HG02981 (cell line): ENCODE data around the gene MPG.

Experiments
- ATAC-seq: cut with Tn5 transposase; IDR thresholded peaks from one replicate; pipeline ENCODE4 v1.9.1; 2021; ENCODE audit warnings: mild to moderate bottlenecking, moderate library complexity; ENCODE audit not compliant: unreplicated experiment

MPG gene

GRCh38 chr16:83060-83603, 5.1 kb downstream of the MPG start:
- no peak for ATAC-seq

DNA sequence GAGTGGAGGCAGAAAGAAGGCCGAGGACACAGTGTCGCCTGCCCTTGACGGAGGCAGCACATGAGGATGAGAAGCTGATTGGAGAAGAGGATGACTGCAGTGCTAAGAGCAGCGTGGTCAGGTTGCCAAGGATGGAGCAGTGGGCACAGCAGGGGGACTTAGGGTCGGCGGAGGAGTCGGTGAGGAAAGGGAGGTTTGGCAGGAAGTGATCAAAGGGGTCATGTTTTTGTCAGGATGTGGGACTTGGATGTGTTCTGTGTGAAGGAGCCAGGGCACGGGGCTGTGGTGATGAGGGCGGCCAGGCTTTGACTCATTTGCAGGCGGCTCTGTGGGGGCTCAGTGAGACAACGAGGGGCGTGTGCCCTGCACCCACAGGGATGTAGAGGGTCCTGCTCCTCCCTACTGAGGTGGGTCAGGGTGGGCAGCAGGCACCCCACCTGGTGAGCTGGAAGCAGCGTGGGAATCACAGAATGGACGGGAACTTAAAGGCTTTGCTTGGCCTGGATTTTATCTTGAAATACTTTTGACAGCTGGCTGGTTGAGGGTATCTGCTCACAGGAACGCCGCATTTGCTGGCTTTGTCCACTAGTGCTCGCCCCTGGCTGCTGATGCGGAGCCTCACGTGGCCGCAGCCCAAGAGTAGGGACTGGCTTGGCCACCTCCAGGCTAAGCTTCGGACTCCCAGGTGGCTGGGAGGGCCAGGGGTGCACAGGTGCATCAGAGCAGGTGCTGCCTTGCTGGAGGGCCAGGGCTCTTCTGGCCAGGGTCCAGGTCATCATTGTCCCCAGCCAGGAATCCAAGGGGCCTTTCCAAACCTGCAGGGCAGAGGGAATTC, 6.0 kb downstream of the MPG start:
- no peak for ATAC-seq

GRCh38 chr16:84718-85406, 6.8 kb downstream of the MPG start:
- peak; percentile 58 for ATAC-seq

DNA sequence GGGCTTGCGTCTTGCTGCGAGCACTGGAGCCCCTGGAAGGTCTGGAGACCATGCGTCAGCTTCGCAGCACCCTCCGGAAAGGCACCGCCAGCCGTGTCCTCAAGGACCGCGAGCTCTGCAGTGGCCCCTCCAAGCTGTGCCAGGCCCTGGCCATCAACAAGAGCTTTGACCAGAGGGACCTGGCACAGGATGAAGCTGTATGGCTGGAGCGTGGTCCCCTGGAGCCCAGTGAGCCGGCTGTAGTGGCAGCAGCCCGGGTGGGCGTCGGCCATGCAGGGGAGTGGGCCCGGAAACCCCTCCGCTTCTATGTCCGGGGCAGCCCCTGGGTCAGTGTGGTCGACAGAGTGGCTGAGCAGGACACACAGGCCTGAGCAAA, 7.4 kb downstream of the MPG start:
- no peak for ATAC-seq

DNA sequence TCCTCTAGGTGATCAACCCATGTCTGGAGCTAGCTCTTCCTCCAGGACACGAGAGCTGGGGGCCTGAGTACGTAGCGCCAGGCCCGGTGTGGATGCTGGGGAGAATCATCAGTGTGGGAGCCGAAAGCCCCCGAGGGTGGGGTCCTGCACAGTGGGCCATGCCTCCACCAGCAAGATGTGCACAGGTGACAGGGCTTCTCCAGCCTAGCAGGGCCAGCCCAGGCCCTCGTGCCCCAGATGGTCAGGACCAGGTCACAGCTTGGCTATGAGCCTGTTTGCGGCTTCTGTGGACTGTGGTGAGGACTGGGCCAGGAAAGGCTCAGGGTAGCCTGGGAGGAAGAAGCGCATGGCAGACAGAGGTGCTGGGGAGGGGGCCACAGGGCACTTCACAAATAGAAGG, 7.8 kb downstream of the MPG start:
- no peak for ATAC-seq

- no peak for ATAC-seq
These were observed 8.5 kb downstream of the MPG start for GRCh38 chr16:86483-86952.

DNA sequence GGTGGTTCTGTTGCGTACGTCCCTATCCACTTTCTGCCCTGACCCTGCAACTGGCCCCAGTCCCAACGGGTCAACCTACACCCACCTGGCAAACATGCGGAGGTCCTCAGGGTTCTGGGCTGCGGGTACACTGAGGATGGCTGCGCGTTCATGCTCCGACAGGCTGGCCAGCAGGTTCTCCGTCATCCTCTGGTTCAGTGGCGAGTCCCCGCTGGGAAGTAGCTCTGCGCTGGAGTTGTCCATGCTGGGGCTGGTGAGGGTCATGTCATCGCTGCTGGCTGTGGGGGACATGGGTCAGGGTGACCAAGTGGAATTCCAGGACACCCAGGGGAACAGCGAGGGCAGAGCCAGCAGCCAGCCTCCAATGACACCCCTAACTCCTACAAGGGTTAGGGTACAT, 10.6 kb downstream of the MPG start:
- no peak for ATAC-seq

- ATAC-seq, result no peak
These were observed 11.6 kb downstream of the MPG start for GRCh38 chr16:89391-90302.

GRCh38 chr16:91484-91883, 13.5 kb downstream of the MPG start:
- ATAC-seq, result no peak

GRCh38 chr16:92431-93339, 14.7 kb downstream of the MPG start:
- no peak for ATAC-seq

- no peak for ATAC-seq
These were observed 16.9 kb downstream of the MPG start for GRCh38 chr16:94918-95265.

DNA sequence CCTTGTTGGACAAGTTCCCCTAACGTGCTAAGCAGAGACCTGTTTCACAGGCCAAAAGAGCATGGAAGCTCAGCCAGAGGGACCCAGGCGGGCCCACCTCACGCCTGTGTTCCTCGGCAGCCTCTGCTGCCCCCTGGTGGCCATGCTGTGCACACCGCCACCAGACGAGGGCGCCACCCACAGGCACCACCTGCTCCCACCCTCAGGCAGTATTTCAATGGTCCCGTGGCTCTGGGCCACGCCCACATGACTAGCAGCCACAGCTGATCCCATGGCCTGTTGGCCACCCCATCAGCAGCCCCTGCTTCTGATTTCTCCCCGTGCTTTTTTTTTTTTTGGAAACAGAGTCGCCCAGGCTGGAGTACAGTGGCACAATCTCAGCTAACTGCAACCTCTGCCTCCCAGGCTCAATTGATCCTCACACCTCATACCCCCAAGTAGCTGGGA, 18.9 kb downstream of the MPG start:
- ATAC-seq, result peak; percentile 84

GRCh38 chr16:97822-98221, 19.8 kb downstream of the MPG start:
- ATAC-seq, result no peak

DNA sequence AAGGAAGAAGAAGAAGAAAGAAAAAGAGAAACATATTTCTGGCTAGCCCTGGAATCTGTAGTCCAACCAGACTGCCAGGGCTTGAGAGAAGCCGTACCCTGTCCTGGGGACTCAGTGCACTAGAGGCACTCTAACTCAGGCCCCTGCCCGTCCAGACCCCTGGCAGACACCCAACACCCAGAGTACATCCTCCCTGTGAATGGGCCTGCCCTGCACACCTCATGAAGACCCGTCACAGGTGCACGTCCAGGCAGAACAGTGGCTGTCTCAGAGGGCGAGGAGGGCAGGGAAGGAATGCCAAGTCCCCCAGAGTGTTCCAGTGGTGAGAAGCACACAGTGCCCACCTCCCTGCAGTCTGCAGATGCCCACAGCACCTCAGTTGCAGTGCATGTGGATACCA, 23.0 kb downstream of the MPG start:
- ATAC-seq, result no peak

DNA sequence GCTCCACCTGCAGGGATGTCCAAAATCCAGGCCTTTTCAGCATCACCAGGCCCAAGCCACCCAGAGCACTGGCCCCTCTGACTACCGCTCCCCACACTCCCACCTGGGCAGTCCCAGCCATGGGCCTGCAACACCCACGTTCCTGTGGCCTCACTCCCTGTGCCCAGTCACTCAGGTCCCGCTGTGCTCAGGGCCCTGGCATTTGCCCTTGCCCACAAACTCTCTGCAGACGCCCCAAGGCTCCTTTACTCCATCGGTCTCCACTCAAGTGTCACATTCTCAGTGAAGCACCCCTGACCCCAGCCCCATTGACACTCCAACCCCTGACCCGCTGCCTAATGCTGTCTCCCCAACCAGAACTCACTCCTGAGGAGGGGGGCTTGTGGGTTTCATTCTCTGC, 23.6 kb downstream of the MPG start:
- ATAC-seq, result no peak

DNA sequence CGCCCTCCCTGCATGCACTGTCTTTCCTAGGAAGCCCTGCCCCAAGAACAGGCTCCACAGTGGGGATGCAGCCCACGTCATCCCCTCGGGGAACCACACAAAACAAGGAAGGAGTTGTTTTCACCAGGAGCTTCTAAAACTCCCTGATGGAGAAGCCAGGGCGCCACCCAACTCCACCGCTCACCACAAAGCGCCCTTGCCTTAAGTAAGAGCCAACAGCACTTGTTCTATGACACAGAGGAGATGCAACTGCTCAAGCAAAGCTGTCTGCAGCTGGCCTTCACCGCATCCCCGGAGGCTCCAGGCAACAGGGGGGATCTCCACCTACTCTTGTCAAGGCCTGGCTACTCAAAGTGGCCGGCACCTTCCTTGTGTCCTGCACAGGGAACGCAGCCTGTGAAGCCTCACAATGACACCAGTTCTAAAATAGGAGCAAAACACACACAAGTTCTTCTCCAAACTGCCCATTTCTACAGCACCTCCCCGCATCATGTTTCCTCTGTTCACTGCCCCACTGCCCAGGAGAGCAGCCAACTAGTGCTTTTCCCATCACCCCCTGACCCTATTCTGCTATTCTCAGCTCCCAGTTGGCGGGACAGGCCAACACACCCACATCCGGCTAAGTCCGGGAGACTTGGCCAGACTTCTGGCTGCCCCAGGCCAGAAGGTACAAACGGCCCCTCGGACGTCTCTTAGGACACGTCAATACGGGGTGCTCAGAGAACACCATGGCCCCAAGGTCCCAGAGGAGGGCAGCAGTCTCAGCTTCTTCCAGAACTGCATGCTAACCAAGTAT, 24.2 kb downstream of the MPG start:
- no peak for ATAC-seq

- ATAC-seq, result no peak
These were observed 26.3 kb downstream of the MPG start for GRCh38 chr16:104355-104754.

DNA sequence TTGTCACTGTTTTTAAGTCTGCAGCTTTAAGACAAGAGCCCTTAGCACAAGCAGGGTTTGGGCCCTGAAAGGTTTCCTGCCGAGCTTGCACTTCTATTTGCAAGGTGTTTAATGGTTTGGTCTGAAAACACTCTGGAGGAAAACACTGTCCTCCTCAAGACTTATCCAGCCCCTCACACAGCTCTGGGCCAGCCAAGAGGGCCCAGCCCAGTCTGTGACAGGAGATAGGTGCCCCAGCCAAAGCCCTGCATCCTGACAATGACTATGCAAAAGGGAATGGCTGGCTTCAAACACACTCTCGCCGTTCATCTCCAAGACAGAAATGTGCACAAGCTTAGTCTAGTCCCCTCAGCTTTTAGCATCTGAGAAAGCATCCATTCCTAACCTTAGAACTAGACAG, 26.9 kb downstream of the MPG start:
- no peak for ATAC-seq

DNA sequence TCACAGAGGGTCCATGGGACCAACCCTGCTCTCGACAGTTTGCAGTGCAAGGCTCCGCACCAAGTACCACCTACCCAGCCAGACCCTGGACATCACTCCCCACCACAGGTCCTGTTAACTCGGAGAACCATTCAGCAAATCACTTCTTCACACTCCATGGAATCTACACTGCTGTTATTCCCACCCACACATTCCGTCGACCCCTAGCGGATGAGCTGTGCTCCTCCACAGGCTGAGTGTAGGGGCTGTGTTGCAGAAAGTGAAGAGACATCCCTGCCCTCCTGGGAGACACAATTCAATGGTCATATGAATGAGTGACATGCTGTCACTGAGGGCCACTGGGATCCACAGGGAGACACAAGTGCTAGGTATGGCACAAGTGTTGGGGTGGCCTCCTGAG, 27.5 kb downstream of the MPG start:
- ATAC-seq, result no peak
